IPS DF 4.7 (cell line): ENCODE measurements around the gene ADCY6.

Source experiments
- DNase-seq: peaks from one replicate; pipeline ENCODE4 v3.0.0-alpha.2; 2013; ENCODE audit warnings: low spot score; ENCODE audit errors: extremely low read depth

ADCY6 gene

DNA sequence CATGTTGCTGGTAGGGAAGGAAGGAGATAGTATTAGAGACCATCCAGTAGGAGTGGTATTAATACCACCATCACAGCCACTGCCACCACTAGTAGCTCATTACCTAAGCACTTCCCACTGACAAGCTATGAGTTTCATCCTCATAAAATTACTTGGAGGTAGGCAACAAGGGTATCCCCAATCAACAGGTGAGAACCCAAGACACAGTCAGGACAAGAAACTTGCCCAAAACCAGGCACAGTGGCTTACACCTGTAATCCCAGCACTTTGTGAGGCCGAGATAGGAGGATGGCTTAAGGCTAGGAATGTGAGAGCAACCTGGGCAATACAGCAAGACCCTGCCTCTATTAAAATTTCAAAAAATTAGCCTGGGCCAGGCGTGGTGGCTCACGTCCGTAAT is 5.5 kb downstream of the ADCY6 start:
- no peak for DNase-seq

DNA sequence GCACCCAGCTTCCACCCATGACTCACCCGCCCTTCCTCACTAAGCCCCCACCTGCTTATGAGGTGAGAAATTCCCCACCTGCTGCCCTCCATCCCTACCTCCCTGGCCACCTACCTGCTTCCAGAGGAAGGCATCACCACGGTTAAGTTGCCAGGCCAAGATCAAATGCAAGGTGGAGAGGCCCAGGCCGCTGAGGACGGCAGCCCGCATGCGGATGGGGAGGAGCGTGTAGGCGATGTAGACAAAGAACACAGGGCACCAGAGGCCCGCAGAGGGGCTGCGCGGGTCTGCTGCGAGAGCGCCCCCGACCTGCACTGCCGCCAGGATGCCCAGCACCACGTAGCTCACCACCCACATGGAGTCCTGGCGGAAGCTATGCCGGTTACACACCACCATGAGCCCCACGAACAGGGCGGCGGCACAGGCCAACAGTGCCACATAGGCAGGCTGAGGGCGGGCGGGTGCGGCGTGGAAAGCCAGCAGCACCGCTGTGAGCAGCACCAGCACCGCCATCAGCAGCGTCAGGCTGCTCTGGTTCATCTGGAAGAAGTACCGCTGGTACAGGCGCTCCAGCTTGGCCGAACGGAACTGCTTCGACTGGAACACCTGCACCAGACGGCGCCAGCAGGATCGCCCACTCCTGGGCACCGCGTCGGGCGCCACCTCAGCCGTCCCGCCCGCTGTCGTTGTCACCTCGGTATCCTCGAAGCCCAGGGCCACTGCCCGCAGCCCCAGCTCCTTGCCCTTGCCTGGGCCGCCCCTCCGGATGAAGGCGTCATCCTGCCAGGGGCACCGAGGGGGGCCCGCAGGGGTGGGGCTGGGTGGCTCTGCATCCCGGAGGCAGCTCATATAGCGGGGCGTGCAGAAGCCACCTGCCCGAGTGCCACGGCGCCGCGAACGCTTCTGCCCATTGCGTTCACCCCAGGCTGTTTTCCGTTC is 6.2 kb downstream of the ADCY6 start:
- no peak for DNase-seq

- DNase-seq: no peak
Measured at GRCh38 chr12:48781750-48782456, 7.0 kb downstream of the ADCY6 start.

- no peak for DNase-seq
Measured at GRCh38 chr12:48780381-48781025, 8.4 kb downstream of the ADCY6 start.

DNA sequence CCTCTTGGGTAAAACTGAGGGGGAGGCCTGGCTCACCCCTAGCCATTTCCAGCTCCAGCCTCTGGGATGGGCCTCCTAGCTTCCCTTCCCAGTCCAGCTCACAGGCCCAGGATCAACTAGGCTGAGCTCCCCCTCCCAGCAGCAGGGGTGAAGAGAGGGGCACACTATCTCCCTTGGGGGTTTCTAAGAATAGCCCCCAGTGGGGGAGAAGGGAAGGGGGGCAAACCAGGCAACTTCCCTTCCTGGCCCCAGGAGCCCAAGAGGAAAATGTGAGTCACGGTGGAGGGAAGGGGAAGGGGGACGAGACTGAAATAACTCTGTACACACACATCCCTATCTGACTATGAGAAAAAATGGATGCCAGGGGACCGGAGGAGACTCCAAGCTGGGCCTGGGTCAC is 9.0 kb downstream of the ADCY6 start:
- no peak for DNase-seq

DNA sequence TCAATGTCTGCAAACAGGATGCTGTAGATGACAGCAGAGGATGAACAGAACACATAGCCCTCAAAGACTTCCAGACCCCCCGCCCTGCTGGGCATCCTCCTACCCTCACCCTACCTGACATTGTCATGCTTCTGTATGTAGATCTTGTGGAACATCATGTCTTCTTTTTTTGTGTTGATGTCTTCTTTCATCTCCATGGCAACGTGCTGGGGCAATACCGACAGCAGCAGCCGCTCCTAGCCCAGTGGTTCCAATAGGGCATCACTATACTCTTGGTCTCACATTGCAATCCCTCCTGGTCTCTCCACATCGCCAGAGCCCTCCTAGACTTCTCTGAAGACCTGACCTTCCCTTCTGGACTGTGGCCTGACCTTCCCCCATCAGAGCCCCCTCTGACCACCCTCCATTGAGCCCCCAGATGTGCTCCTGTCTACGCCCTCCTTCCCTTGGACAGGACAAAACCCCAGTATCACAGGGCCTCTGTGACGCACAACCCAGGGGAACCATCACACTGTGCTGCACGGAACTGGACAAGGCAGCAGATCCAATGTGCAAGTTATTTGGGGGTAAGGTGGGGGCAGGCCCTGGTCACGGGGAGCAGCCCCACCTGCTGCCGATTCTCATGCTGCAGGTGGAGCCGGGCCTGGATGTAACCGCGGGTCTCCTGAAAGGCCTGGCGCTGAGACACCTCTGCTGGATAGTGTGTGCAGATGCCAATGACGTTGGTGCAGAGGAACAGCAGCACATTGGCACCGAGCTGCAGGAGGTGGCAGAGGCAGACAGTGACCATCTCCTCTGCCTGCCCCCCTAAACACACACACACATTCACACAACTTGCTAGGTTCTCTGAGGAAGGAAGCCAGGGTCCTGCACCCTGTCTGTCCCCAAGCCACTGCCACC is 11.1 kb downstream of the ADCY6 start:
- no peak for DNase-seq

GRCh38 chr12:48776956-48777355 is 11.9 kb downstream of the ADCY6 start:
- no peak for DNase-seq

GRCh38 chr12:48775991-48776649 is 12.8 kb downstream of the ADCY6 start:
- no peak for DNase-seq

- DNase-seq: no peak
Measured at GRCh38 chr12:48775299-48775698, 13.6 kb downstream of the ADCY6 start.

DNA sequence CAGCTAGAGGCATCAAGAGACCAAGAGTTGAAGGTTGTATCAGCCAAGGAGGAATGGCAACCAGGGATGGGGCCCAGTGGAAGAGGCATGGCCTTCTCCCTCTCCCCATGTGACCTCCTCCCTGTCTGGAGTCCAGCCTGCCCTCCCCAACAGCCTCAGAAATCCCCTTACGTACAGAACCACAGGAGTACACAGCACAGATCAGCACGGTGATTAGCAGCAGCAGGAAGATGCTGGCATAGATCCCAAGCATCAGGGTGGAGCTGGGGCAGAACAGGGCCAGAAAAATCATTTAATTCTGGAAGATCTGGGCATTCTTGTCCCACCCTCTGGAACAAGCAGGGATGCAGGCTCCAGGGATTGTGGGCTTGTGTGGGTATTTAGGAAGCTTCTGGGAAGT is 14.4 kb downstream of the ADCY6 start:
- DNase-seq: no peak

DNA sequence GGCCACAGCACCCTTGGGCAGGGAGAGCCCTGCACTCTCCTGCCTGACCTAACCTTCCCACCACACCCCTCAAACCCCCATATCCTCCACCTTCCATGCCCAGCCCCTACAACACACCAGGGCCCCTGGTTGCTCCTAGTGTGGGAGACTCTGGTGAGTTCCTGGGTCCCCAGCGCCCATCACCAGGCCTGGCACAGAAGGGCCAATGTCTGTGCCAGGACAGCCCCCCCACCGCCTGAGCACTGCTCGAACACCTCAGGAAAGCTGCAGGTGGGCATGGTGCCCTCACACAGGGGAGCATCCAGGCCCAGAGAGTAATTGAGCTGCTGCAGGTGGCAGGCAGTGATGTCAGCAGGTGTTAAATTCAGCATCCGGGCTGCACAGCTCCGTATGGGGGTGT is 15.2 kb downstream of the ADCY6 start:
- DNase-seq: no peak

DNA sequence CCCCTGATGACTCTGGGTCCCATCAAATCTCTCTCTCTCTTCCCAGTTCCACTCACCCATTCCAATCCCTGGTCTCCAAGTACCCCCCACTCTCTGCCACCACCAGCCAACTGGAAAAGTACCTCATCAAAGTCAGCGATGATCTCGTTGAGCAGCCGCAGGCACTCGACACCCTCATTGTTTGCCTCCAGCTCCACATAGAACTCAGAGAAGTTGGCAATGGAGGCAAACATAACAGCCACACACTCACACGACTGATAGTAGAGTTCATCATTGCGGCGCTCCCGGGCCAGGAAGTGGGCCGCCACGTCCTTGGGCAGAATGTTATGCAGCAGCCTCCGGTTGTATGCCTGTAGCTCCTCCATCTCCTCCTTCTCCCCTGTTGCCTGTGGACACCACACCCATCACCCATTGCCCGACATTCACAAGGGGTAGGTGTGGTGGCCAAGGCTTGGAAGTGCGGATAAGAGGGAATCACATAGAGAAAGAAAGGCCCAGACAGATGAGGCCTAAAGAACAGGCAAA is 17.2 kb downstream of the ADCY6 start:
- DNase-seq: no peak

DNA sequence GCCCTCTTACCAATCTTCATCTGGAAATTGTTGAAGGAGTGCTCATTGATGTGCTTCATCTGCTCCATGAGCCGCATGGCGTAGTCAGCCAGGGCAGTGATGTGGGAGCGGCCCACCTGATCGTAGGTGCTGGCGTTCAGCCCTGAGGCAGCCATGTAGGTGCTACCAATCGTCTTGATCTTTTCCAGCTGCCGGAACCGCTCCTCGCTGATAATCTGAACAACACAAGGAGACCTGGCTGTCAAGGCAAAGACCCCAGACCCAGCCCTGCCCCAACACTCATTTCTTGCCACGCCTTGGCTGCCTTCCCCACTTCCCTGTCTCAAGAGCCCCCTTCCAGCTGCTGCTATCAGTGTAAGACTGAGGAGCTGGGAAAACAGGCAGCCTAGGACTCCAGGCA is 18.1 kb downstream of the ADCY6 start:
- DNase-seq: no peak

DNA sequence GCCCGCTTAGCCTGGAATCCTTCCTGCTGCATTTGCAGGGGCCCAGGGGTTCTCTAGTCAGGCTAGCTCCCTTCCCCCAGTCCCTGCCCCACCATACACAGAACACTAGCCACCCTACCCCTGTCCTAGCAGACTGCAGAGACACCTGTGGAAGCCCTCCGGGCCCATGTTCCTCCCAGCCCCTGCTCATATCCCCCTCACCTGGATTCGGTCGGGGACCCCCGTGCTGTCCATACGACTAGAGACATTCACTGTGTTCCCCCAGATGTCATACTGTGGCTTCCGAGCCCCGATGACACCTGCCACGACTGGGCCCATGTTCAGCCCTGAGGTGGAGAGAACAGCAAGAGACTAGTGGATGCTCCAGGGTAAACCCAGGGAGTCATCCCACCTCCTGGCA is 20.2 kb downstream of the ADCY6 start:
- DNase-seq: no peak

DNA sequence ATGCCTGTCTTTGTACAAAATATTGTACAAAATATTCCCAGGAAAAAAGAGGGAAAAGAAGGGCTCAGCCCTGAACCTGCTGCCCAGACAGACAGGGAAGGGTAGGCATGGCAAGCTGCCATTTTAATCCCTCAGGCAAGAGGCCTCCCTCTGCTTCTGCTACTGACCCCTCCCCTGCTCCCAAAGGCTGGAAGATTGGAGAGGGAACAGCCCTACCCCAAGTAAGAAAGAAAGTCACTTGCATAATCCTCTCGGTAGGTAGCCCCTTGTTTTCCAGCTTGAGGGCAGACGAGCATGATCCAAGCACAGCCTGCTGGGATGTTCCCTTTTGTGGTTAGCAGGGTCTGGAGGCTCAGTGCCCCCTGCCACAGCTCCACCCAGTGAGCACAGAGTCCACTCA is 20.7 kb downstream of the ADCY6 start:
- no peak for DNase-seq

DNA sequence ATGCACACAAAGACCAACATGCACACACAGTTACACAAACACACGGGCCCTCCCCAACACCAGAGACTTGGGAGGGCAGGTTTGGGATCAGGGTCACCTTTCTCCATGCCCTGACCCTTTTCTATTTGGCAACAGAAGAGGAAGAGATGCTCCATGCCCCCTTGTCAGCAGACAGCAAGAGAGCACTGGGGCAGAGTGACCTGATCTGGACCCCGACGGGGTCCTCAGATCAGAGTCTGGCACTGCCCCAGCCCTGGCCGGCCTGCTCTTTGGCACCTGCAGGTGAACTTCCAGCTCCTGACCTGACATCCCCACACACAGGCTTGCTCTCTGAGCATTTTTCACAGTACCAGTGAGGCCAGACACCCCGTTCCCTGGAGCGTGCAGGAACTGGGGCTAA is 21.4 kb downstream of the ADCY6 start:
- no peak for DNase-seq

DNA sequence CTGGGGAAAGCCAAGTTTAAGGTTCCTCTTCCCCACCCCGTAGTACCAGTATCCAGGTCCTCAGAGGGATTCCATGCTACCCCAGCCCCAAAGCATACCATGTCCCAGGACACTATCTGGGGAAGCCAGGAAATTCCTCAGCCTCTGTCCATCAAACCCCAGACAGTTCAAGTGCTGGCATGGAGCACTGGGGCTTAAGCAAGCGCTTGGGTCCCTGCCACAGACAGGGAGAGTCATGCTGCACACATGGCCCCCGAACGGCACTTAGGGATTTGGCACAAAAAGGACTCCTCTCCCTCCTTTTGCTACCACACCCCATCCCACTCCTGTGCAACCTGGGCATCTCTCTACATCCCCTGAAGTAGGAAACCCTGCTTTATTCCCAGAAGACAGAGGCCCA is 21.8 kb downstream of the ADCY6 start:
- no peak for DNase-seq

GRCh38 chr12:48765753-48766162 is 23.1 kb downstream of the ADCY6 start:
- DNase-seq: no peak

DNA sequence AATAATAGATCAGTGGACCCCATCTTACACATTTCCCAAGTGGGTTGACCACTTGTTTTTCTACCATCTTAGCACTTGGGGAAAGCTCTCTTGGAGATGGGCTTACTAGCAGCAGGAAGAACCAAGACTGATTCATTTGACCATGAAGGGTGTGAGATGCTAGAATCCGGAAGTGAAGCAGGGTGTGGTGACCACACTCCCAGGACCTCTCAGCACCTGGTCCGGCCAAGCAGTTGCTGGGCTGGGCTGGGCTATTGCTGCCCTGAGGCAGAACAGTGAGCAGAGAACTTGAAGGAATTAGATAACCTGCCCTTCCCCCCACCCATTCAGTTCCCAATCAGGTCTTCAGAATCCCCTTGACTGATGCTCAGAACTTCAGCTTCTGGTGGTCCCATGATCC is 24.4 kb downstream of the ADCY6 start:
- DNase-seq: no peak

DNA sequence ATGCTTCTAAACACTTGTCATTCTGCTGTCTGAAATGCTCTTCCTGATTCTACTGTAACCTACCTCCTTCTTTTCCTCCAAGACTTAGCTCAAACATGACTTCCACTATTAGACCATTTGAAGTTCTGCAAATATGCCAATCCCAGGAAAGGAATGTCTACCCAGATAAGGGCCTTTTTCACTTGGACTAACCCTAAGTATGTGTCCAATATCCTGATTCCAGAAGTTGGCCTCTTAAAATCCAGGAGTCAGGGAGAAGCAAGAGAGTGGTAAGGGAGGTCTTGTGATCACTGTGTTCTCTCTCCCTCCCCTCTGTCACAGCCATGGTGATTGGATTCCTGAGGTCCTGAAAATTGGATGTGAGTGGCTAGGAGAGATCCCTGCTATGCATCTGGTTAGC is 30.2 kb downstream of the ADCY6 start:
- DNase-seq: no peak
